COLO668 (cell line): ENCODE data around the gene RESP18.
A peak's percentile ranks its signal among the peaks of the same experiment; 100 is the strongest.
"Not testable (repeated sequence)": the region's sequence is repeated elsewhere in the genome, so short reads cannot be mapped to it uniquely, and the experiment has no call there.

Experiments
- DNase-seq: peaks from one replicate; lab custom pipeline; 2025; ENCODE audit not compliant: unreplicated experiment; lab: John Stamatoyannopoulos, UW

Gene RESP18

GRCh38 chr2:219292616-219293015, 39.9 kb downstream of the RESP18 start:
- no peak for DNase-seq

GRCh38 chr2:219291910-219292490, 40.5 kb downstream of the RESP18 start:
- DNase-seq = no peak

- no peak for DNase-seq
These were observed 41.1 kb downstream of the RESP18 start for GRCh38 chr2:219291394-219291793.

- DNase-seq = no peak
These were observed 42.0 kb downstream of the RESP18 start for GRCh38 chr2:219290381-219291171.

GRCh38 chr2:219289537-219290361, 42.8 kb downstream of the RESP18 start:
- DNase-seq = no peak

GRCh38 chr2:219289195-219289536, 43.4 kb downstream of the RESP18 start:
- no peak for DNase-seq

- DNase-seq = no peak
These were observed 44.8 kb downstream of the RESP18 start for GRCh38 chr2:219287580-219288265.

GRCh38 chr2:219287116-219287440, 45.5 kb downstream of the RESP18 start:
- not testable (repeated sequence) for DNase-seq

- no peak for DNase-seq
These were observed 46.0 kb downstream of the RESP18 start for GRCh38 chr2:219286436-219287115.

GRCh38 chr2:219285894-219286425, 46.6 kb downstream of the RESP18 start:
- no peak for DNase-seq

GRCh38 chr2:219285373-219285735, 47.2 kb downstream of the RESP18 start:
- no peak for DNase-seq

GRCh38 chr2:219284501-219285372, 47.8 kb downstream of the RESP18 start:
- no peak for DNase-seq

- no peak for DNase-seq
These were observed 49.5 kb downstream of the RESP18 start for GRCh38 chr2:219282943-219283581.

GRCh38 chr2:219282375-219282774, 50.2 kb downstream of the RESP18 start:
- no peak for DNase-seq

- DNase-seq = no peak
These were observed 51.0 kb downstream of the RESP18 start for GRCh38 chr2:219281588-219281987.

- no peak for DNase-seq
These were observed 51.9 kb downstream of the RESP18 start for GRCh38 chr2:219280651-219281050.

- no peak for DNase-seq
These were observed 52.5 kb downstream of the RESP18 start for GRCh38 chr2:219279916-219280516.

- peak; percentile 99 for DNase-seq
These were observed 53.2 kb downstream of the RESP18 start, which contains the start of gene DNAJB2 for GRCh38 chr2:219279151-219279915. DNAJB2 (plus strand) TSS chr2:219279366; CDS start chr2:219279834, 468 bp downstream.
